ENCODE measurements around the gene ST3GAL4.
"Not testable (repeated sequence)": the region's sequence is repeated elsewhere in the genome, so short reads cannot be mapped to it uniquely, and the experiment has no call there.

Gene ST3GAL4

GRCh38 chr11:126345283-126345682, 10.2 kb upstream of the ST3GAL4 start:
- no peak for ATAC-seq (ENCODE audit: low read depth)
- Histone ChIP-seq H3K36me3 (ENCODE audit: low read depth) (peaks cover 21% of the 10 kb centered on the region), H3K27me3 (ENCODE audit: insufficient read depth, poor library complexity, severe bottlenecking) (no peaks in the 10 kb centered on the region), H3K4me1 (ENCODE audit: insufficient read depth, poor library complexity, severe bottlenecking) (peaks cover 47% of the 10 kb centered on the region), H3K4me3 (ENCODE audit: severe bottlenecking) (no peak overlapping the region), H3K9me3 (ENCODE audit: severe bottlenecking) (no peaks in the 10 kb centered on the region), H3K27ac (ENCODE audit: poor library complexity, severe bottlenecking) (peak overlapping the region; percentile 67)
- TF ChIP-seq CTCF (IDR thresholded peaks at IDR 0.05; ENCODE audit: poor library complexity, severe bottlenecking) = no peak
- peak; percentile 51 for DNase-seq (ENCODE audit: low spot score)

- Histone ChIP-seq H3K4me1 (ENCODE audit: insufficient read depth, poor library complexity, severe bottlenecking) (peaks cover 41% of the 10 kb centered on the region), H3K4me3 (ENCODE audit: severe bottlenecking) (no peak overlapping the region), H3K27me3 (ENCODE audit: insufficient read depth, poor library complexity, severe bottlenecking) (no peaks in the 10 kb centered on the region), H3K36me3 (ENCODE audit: low read depth) (peaks cover 28% of the 10 kb centered on the region), H3K9me3 (ENCODE audit: severe bottlenecking) (no peaks in the 10 kb centered on the region), H3K27ac (ENCODE audit: poor library complexity, severe bottlenecking) (peak overlapping the region; percentile 67)
- DNase-seq (ENCODE audit: low spot score) (peak; percentile 47), ATAC-seq (ENCODE audit: low read depth) (peak; percentile 52)
- no peak for TF ChIP-seq CTCF (IDR thresholded peaks at IDR 0.05; ENCODE audit: poor library complexity, severe bottlenecking)
These were observed 9.5 kb upstream of the ST3GAL4 start for GRCh38 chr11:126345759-126346585.

GRCh38 chr11:126346586-126346940, 8.9 kb upstream of the ST3GAL4 start:
- H3K9me3 ChIP-seq (ENCODE audit: severe bottlenecking) = no peaks in the 10 kb centered on the region
- H3K27me3 ChIP-seq (ENCODE audit: insufficient read depth, poor library complexity, severe bottlenecking) = no peaks in the 10 kb centered on the region
- no peak overlapping the region for H3K4me3 ChIP-seq (ENCODE audit: severe bottlenecking)
- H3K4me1 ChIP-seq (ENCODE audit: insufficient read depth, poor library complexity, severe bottlenecking) = peaks cover 35% of the 10 kb centered on the region
- peaks cover 25% of the 10 kb centered on the region for H3K36me3 ChIP-seq (ENCODE audit: low read depth)
- DNase-seq (ENCODE audit: low spot score) (no peak), ATAC-seq (ENCODE audit: low read depth) (no peak)
- peak overlapping the region; percentile 67 for H3K27ac ChIP-seq (ENCODE audit: poor library complexity, severe bottlenecking)
- TF ChIP-seq CTCF (IDR thresholded peaks at IDR 0.05; ENCODE audit: poor library complexity, severe bottlenecking) = no peak

GRCh38 chr11:126346946-126347345, 8.5 kb upstream of the ST3GAL4 start:
- not testable (repeated sequence) for ATAC-seq (ENCODE audit: low read depth); H3K4me3 ChIP-seq (ENCODE audit: severe bottlenecking); H3K9me3 ChIP-seq (ENCODE audit: severe bottlenecking); DNase-seq (ENCODE audit: low spot score); H3K27me3 ChIP-seq (ENCODE audit: insufficient read depth, poor library complexity, severe bottlenecking)
- peaks cover 34% of the 10 kb centered on the region for H3K4me1 ChIP-seq (ENCODE audit: insufficient read depth, poor library complexity, severe bottlenecking)
- H3K36me3 ChIP-seq (ENCODE audit: low read depth) = peaks cover 29% of the 10 kb centered on the region
- peak overlapping the region; percentile 67 for H3K27ac ChIP-seq (ENCODE audit: poor library complexity, severe bottlenecking)

GRCh38 chr11:126347751-126348668, 7.5 kb upstream of the ST3GAL4 start:
- H3K36me3 ChIP-seq (ENCODE audit: low read depth) = peaks cover 35% of the 10 kb centered on the region
- ATAC-seq (ENCODE audit: low read depth) (no peak), DNase-seq (ENCODE audit: low spot score) (peak; percentile 57)
- H3K27me3 ChIP-seq (ENCODE audit: insufficient read depth, poor library complexity, severe bottlenecking) = no peaks in the 10 kb centered on the region
- no peak for TF ChIP-seq CTCF (IDR thresholded peaks at IDR 0.05; ENCODE audit: poor library complexity, severe bottlenecking)
- H3K27ac ChIP-seq (ENCODE audit: poor library complexity, severe bottlenecking) = peak overlapping the region; percentile 5
- no peak overlapping the region for H3K4me3 ChIP-seq (ENCODE audit: severe bottlenecking)
- H3K9me3 ChIP-seq (ENCODE audit: severe bottlenecking) = no peaks in the 10 kb centered on the region
- peaks cover 39% of the 10 kb centered on the region for H3K4me1 ChIP-seq (ENCODE audit: insufficient read depth, poor library complexity, severe bottlenecking)
